ENCODE data around the gene CLK3. TPM values are rescaled to one million over a fixed set of nuclear protein-coding genes. Genes with fewer than 3 reads are reported as not detected.

Gene CLK3
- total RNA-seq (2013; cell fraction: nucleolus; rRNA removed), result 277 and 336 TPM in 2 replicates
- 74.7 and 82.6 TPM in 2 replicates for total RNA-seq (2014; rRNA removed)
- total RNA-seq (2014; rRNA removed; fragmentation: Illumina TruSeq; extraction: Trizol), result 48.7 and 51.9 TPM in 2 replicates
- 65.6 and 74.6 TPM in 2 replicates for total RNA-seq (2021)
- 44.7 TPM for polyA plus RNA-seq (2011; ENCODE audit: low read depth)
- 87.8 and 169 TPM in 2 replicates for polyA plus RNA-seq (2011; rRNA removed)
- 159 and 189 TPM in 2 replicates for polyA plus RNA-seq (2011; cell fraction: cytosol; rRNA removed)
- 635 and 789 TPM in 2 replicates for polyA plus RNA-seq (2011; cell fraction: nucleus; rRNA removed)
- 66.4 and 95.1 TPM in 2 replicates for polyA plus RNA-seq (2012)
- 52.7 and 89.4 TPM in 2 replicates for polyA plus RNA-seq (2014; fragmentation: Illumina TruSeq; extraction: Trizol)
- polyA plus RNA-seq (2014; fragmentation: Nextera tagmentation; extraction: Ambion mirVana), result 1 to 10 TPM; 3.3 to 5.8 TPM
- 82.5 and 85.3 TPM in 2 replicates for polyA plus RNA-seq (2014; rRNA removed)
- polyA plus RNA-seq (2016; fragmentation: Nextera tagmentation; extraction: Ambion mirVana), result 10 to 100 TPM; 52.0 to 57.8 TPM
- polyA minus RNA-seq (2011; rRNA and poly(A)+ RNA removed), result 134 and 186 TPM in 2 replicates
- 46.2 and 48.2 TPM in 2 replicates for polyA minus RNA-seq (2011; cell fraction: cytosol; rRNA and poly(A)+ RNA removed)
- polyA minus RNA-seq (2011; cell fraction: nucleus; rRNA and poly(A)+ RNA removed), result 239 and 320 TPM in 2 replicates
- percentile 86 among the genes with signal in this experiment for Bru-seq, nascent RNA
- BruChase-seq, experiment 1, labeled RNA remaining after a 6-hour chase, result percentile 83 among the genes with signal in this experiment
- BruChase-seq, experiment 2, labeled RNA remaining after a 2-hour chase, result percentile 84 among the genes with signal in this experiment
- long read RNA-seq, experiment 1, transcript CLK3-202 (13 exons, 2,621 nt), result major isoform, 64 of 80 reads
- long read RNA-seq, experiment 1, partial matches to known transcripts, result 8 of 80 reads
- long read RNA-seq, experiment 1, other reads (novel, unspliced or antisense), result 7 of 80 reads
- long read RNA-seq, experiment 2, transcript CLK3-202 (13 exons, 2,621 nt), result major isoform, 178 of 242 reads
- long read RNA-seq, experiment 2, partial matches to known transcripts, result 30 of 242 reads
- long read RNA-seq, experiment 2, other reads (novel, unspliced or antisense), result 28 of 242 reads

- H3K4me2 ChIP-seq (ENCODE audit: control insufficient read depth, insufficient read depth), result peak within 1 kb of the TSS; percentile 93
- 1% methylated on average over 71 of the region's 91 CpGs for WGBS (ENCODE audit: insufficient coverage, insufficient replicate concordance, low lambda C conversion rate, missing lambda C conversion rate)
- RAD21 ChIA-PET (ENCODE audit: unreplicated experiment), result interaction anchor here (0.6 to 3.6 kb wide), 9 partner anchors 17 to 285 kb away, joined by 3 to 13 read pairs (median 3); partner anchors contain the start of genes ARID3B and UBL7
- SMC1A ChIA-PET (ENCODE audit: uncharacterized antibody, unreplicated experiment), result interaction anchor here (1.4 to 2.6 kb wide), 3 partner anchors 11 to 255 kb away, joined by 4 to 7 read pairs (median 7); no protein-coding TSS in a partner anchor
- H3K4me3 ChIP-seq, result peak within 1 kb of the TSS; percentile 89
- FAIRE-seq (peak; percentile 95), ATAC-seq (peak; percentile 89), DNase-seq (ENCODE audit: low read depth, low spot score) (peak; percentile 79)
- H3K79me2 ChIP-seq (ENCODE audit: control insufficient read depth, insufficient read depth, low read length), result peaks cover 60% of the 10 kb centered on the region
- intact Hi-C loops (cut with micrococcal nuclease; ENCODE audit: unreplicated experiment) (loop anchor here (1.0 to 5.0 kb wide), 3 partner anchors 68 to 183 kb away; partner anchors contain the start of genes SEMA7A and UBL7), in situ Hi-C loops (cut with MboI) (no loop called here)
- TSS peak; percentile 70 for BruUV-seq (replicated peaks)
- peaks cover 15 to 20% of the 10 kb centered on the region in 2 experiments for H3K36me3 ChIP-seq (ENCODE audit: control insufficient read depth in 2 of 2, insufficient read depth in 2 of 2, low read length in 1 of 2)
- CTCF ChIA-PET, result interaction anchor here (0.6 to 18.5 kb wide), 11 partner anchors 11 to 240 kb away, joined by 3 to 206 read pairs (median 4); partner anchors contain the start of gene UBL7
- H3K27me3 ChIP-seq (replicated peaks in 1 of 2; ENCODE audit: control insufficient read depth in 2 of 2, insufficient read depth in 2 of 2, low read length in 1 of 2), result no peaks in the 10 kb centered on the region; a peak in 1 of 4 replicates
- POLR2A ChIA-PET, result interaction anchor here (0.6 to 4.8 kb wide), 12 partner anchors 15 to 340 kb away, joined by 3 to 30 read pairs (median 4); partner anchors contain the start of genes ARID3B and UBL7
- peaks cover 17% of the 10 kb centered on the region for H3K4me1 ChIP-seq (ENCODE audit: control insufficient read depth, insufficient read depth, low read length)
- peak within 1 kb of the TSS; percentile 72 for H2AFZ ChIP-seq (ENCODE audit: control insufficient read depth, low read depth, low read length)
- H3K27ac ChIP-seq (ENCODE audit: control insufficient read depth, insufficient read depth), result peak within 1 kb of the TSS; percentile 97
- H3K9ac ChIP-seq (ENCODE audit: control insufficient read depth, insufficient read depth, low read length), result peak within 1 kb of the TSS; percentile 99
- peaks cover 24% of the 10 kb centered on the region for H4K20me1 ChIP-seq (ENCODE audit: control insufficient read depth, insufficient read depth)
- H3K9me3 ChIP-seq (replicated peaks; ENCODE audit: control insufficient read depth, insufficient read depth, low read length), result no peaks in the 10 kb centered on the region
- no peak; the same call in 1 of the 2 replicates for TF ChIP-seq ESRRA (IDR thresholded peaks at IDR 0.05; ENCODE audit: low read length)
- peak; percentile 61; the same call in 1 of the 2 replicates for TF ChIP-seq ZNF592 (IDR thresholded peaks at IDR 0.05)
- peak; percentile 64 for TF ChIP-seq SP1 (IDR thresholded peaks at IDR 0.05; ENCODE audit: low read depth, low read length)
- TF ChIP-seq, protein P1, sequence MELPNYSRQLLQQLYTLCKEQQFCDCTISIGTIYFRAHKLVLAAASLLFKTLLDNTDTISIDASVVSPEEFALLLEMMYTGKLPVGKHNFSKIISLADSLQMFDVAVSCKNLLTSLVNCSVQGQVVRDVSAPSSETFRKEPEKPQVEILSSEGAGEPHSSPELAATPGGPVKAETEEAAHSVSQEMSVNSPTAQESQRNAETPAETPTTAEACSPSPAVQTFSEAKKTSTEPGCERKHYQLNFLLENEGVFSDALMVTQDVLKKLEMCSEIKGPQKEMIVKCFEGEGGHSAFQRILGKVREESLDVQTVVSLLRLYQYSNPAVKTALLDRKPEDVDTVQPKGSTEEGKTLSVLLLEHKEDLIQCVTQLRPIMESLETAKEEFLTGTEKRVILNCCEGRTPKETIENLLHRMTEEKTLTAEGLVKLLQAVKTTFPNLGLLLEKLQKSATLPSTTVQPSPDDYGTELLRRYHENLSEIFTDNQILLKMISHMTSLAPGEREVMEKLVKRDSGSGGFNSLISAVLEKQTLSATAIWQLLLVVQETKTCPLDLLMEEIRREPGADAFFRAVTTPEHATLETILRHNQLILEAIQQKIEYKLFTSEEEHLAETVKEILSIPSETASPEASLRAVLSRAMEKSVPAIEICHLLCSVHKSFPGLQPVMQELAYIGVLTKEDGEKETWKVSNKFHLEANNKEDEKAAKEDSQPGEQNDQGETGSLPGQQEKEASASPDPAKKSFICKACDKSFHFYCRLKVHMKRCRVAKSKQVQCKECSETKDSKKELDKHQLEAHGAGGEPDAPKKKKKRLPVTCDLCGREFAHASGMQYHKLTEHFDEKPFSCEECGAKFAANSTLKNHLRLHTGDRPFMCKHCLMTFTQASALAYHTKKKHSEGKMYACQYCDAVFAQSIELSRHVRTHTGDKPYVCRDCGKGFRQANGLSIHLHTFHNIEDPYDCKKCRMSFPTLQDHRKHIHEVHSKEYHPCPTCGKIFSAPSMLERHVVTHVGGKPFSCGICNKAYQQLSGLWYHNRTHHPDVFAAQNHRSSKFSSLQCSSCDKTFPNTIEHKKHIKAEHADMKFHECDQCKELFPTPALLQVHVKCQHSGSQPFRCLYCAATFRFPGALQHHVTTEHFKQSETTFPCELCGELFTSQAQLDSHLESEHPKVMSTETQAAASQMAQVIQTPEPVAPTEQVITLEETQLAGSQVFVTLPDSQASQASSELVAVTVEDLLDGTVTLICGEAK (IDR thresholded peaks at IDR 0.05; ENCODE audit: borderline replicate concordance), result peak; percentile 73
- TF ChIP-seq SRF (IDR thresholded peaks at IDR 0.05; ENCODE audit: low read depth in 2 of 2, low read length in 2 of 2), result peak; percentile 68 to 76; a peak in 3 of 4 replicates
- peak; percentile 88 for TF ChIP-seq ZNF24 (IDR thresholded peaks at IDR 0.05)
- TF ChIP-seq ZNF622 (IDR thresholded peaks at IDR 0.05), result no peak
- TF ChIP-seq RAD51 (IDR thresholded peaks at IDR 0.05), result no peak
- peak; percentile 96 for TF ChIP-seq GATAD2B (conservative IDR thresholded peaks at IDR 0.05; ENCODE audit: low read depth)
Observed at GRCh38 chr15:74615508-74616365, at the start of gene CLK3. TSS of gene CLK3 (plus strand) at chr15:74615836. CDS start at chr15:74619197, 3,361 bp downstream.
